ENCODE data around the gene CCDC30. TPM values are rescaled to one million over a fixed set of nuclear protein-coding genes. Genes with fewer than 3 reads are reported as not detected.

The CCDC30 gene
- total and polyA plus RNA-seq, 9 of the 15 experiments (the other 6 are each of a cell fraction or from before 2014, with no cell fraction given) = 0.05 to 0.91 (median 0.24) TPM

DNA sequence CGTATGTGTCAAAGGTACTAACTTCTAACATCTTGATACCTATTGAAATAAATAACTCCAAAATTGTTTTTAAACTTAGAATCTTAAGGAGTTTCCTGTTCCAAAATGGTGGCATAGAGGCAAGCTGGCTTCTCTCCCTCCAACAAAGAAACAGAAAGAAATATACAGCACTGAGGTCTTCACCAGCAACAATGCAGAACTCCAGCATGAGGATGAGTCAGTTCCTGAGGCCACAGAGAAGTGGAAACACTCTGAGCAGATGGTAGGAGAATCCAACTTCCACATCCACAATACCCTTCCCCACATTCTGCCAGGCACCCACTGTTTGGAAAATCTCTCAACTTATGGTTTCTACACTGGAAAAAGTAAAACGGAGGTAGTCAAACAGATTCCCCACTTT, 183.0 kb downstream of the CCDC30 start:
- Histone ChIP-seq H3K9me3 (replicated peaks; ENCODE audit: control insufficient read depth, insufficient read depth, low read depth, low read length) (no peaks in the 10 kb centered on the region), H3K4me1 (replicated peaks in 1 of 2; ENCODE audit: control insufficient read depth in 2 of 2, insufficient read depth in 2 of 2, low read length in 2 of 2) (no peaks in the 10 kb centered on the region), H3K27ac (ENCODE audit: extremely low read depth, low read depth, low read length) (no peak overlapping the region), H3K9me1 (ENCODE audit: control insufficient read depth, insufficient read depth, low read length) (no peaks in the 10 kb centered on the region), H3K36me3 (ENCODE audit: control insufficient read depth, insufficient read depth, low read length) (no peaks in the 10 kb centered on the region), H3K9ac (ENCODE audit: insufficient read depth in 1 of 2, low read depth in 2 of 2, low read length in 2 of 2) (no peak overlapping the region), H3K4me2 (ENCODE audit: insufficient read depth, low read length) (no peak overlapping the region), H3K4me3 (no peak overlapping the region), H2AFZ (ENCODE audit: low read depth, low read length) (no peak overlapping the region), H3K27me3 (ENCODE audit: control insufficient read depth in 2 of 2, insufficient read depth in 2 of 2, low read length in 2 of 2) (peaks cover 20 to 27% of the 10 kb centered on the region in 2 experiments), H4K20me1 (replicated peaks; ENCODE audit: control insufficient read depth, insufficient read depth, low read length) (no peaks in the 10 kb centered on the region), H3K79me2 (ENCODE audit: control insufficient read depth, insufficient read depth, low read length) (no peaks in the 10 kb centered on the region)
- WGBS (ENCODE audit: insufficient coverage, low coverage, missing lambda C conversion rate) = 0% methylated on average over 2 of the region's 2 CpGs
- in situ Hi-C loops (cut with MboI) = no loop called here
- TF ChIP-seq LCOR (CRISPR knock-in tag; IDR thresholded peaks at IDR 0.05) (no peak), HDAC2 (IDR thresholded peaks at IDR 0.05) (no peak), E4F1 (CRISPR knock-in tag; IDR thresholded peaks at IDR 0.05; ENCODE audit: borderline replicate concordance) (no peak), ZNF133 (CRISPR knock-in tag; IDR thresholded peaks at IDR 0.05) (no peak), ZZZ3 (IDR thresholded peaks at IDR 0.05) (no peak), HINFP (tag; conservative IDR thresholded peaks at IDR 0.05; ENCODE audit: low read depth) (no peak), NR2C1 (IDR thresholded peaks at IDR 0.05) (no peak), NR2C1 (tag; IDR thresholded peaks at IDR 0.05) (no peak)
- ATAC-seq (no peak), FAIRE-seq (no peak), DNase-seq (ENCODE audit: extremely low read depth in 1 of 4, low spot score in 3 of 4) (no peak)
- no TSS peak for BruUV-seq (replicated peaks)
- ChIA-PET POLR2A (no interaction called here), CTCF (ENCODE audit: low intra/inter-chr PET ratio) (no interaction called here)
- intact Hi-C loops (cut with micrococcal nuclease) = no loop called here
